ENCODE data around the gene RETREG2.

RETREG2 gene

DNA sequence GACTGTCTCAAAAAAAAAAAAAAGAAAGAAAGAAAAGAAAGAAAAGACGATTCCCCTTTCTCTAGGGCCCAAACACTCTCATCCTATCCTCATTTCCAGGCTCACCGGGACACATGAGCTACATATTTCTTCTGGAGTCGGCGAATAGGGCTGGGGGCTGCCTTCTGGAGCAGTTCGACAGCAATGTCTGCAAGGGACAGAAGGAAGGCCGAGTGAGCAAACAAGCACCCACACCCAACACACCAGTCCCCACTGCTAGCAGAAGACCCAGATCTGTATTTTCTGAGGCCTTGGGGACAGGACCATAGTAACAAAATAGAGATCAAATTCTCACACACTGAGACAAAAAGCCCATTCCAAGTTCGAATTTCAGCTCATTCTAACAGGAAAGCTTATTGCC is 2.6 kb upstream of the RETREG2 start:
- DNase-seq (ENCODE audit: insufficient read length, low spot score) (no peak), FAIRE-seq (no peak)
- TF ChIP-seq PAX5 (IDR thresholded peaks at IDR 0.05; ENCODE audit: insufficient read depth, low read length, severe bottlenecking) = no peak
- TF ChIP-seq POLR2A (IDR thresholded peaks at IDR 0.05; ENCODE audit: low read depth, low read length) = no peak
- no peak for TF ChIP-seq POU2F2 (IDR thresholded peaks at IDR 0.05; ENCODE audit: low read depth, low read length)
- TF ChIP-seq SPI1 (IDR thresholded peaks at IDR 0.05; ENCODE audit: low read depth, low read length) = no peak
- no peak for TF ChIP-seq TAF1 (IDR thresholded peaks at IDR 0.05; ENCODE audit: low read depth, low read length)
- no peak for TF ChIP-seq POLR2AphosphoS5 (IDR thresholded peaks at IDR 0.05; ENCODE audit: low read depth, low read length)

DNA sequence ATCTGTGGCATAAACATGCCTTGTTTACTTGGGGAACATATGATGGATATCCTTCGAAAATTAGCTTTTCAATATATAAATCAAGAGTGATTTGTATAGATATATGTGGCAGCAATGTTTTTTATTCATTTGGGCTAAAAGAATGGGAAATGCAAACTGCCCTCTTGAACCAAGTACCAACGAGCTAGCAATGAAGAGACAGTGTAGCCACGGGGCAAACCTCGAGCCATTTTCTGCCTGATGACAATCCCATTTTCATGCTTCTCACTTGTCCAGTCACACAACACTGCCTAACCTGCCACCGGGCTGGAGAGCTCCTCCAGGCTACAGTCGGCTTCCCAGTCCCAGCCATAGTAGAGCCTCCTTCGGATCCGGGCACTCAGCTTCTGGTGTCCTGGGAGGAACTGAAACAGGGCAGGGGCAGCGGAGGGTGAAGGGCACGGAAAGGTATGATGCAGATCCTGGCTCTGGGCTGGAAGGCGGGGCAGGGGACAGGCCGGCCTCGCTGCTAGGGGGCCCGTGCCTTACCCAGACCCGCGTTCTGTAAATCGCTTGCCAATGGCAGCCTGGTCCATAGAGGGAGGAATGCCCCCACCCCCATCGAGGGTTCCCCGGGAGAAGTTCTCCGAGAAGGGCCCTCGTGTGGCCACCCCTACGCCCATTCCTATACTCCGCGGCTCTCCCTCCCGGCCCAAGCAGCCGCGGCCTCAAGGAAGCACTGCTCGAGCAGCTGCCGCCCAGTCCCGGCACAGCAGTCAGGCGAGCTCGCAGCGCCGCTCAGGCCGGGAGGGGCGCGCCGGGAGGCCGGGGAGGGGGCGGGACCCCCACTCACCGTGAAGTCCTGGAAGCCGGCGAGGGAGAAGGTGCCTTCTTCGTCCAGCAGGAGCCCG is 1.9 kb upstream of the RETREG2 start:
- TF ChIP-seq SPI1 (IDR thresholded peaks at IDR 0.05; ENCODE audit: low read depth, low read length) (peak; percentile 92), PAX5 (IDR thresholded peaks at IDR 0.05; ENCODE audit: insufficient read depth, low read length, severe bottlenecking) (peak; percentile 67), POLR2A (IDR thresholded peaks at IDR 0.05; ENCODE audit: low read depth, low read length) (no peak)
- no peak for DNase-seq (ENCODE audit: insufficient read length, low spot score)
- FAIRE-seq = peak; percentile 77

GRCh38 chr2:219176818-219177551 is 1.1 kb upstream of the RETREG2 start, which contains the start of gene CNPPD1:
Gene CNPPD1, minus strand, starts transcription at chr2:219176925. Its CDS starts 97 bp downstream, at chr2:219176828.
- peak; percentile 89 for DNase-seq (ENCODE audit: insufficient read length, low spot score)
- peak; percentile 96 for FAIRE-seq
- TF ChIP-seq PAX5 (IDR thresholded peaks at IDR 0.05; ENCODE audit: insufficient read depth, low read length, severe bottlenecking) (no peak), TAF1 (IDR thresholded peaks at IDR 0.05; ENCODE audit: low read depth, low read length) (peak; percentile 50; the same call in 1 of the 2 replicates), POU2F2 (IDR thresholded peaks at IDR 0.05; ENCODE audit: low read depth, low read length) (no peak), SPI1 (IDR thresholded peaks at IDR 0.05; ENCODE audit: low read depth, low read length) (peak; percentile 45; the same call in 1 of the 2 replicates), POLR2AphosphoS5 (IDR thresholded peaks at IDR 0.05; ENCODE audit: low read depth, low read length) (peak; percentile 73), POLR2A (IDR thresholded peaks at IDR 0.05; ENCODE audit: low read depth, low read length) (peak; percentile 85)

- no peak for DNase-seq (ENCODE audit: insufficient read length, low spot score)
- TF ChIP-seq SPI1 (IDR thresholded peaks at IDR 0.05; ENCODE audit: low read depth, low read length) = peak; percentile 25; the same call in 1 of the 2 replicates
- TF ChIP-seq PAX5 (IDR thresholded peaks at IDR 0.05; ENCODE audit: insufficient read depth, low read length, severe bottlenecking) = no peak
- FAIRE-seq = no peak
These were observed 501 bp downstream of the RETREG2 start for GRCh38 chr2:219178377-219179175.

- FAIRE-seq (no peak), DNase-seq (ENCODE audit: insufficient read length, low spot score) (no peak)
- TF ChIP-seq PAX5 (IDR thresholded peaks at IDR 0.05; ENCODE audit: insufficient read depth, low read length, severe bottlenecking) (no peak), POLR2A (IDR thresholded peaks at IDR 0.05; ENCODE audit: low read depth, low read length) (no peak), POLR2AphosphoS5 (IDR thresholded peaks at IDR 0.05; ENCODE audit: low read depth, low read length) (no peak), TAF1 (IDR thresholded peaks at IDR 0.05; ENCODE audit: low read depth, low read length) (no peak), POU2F2 (IDR thresholded peaks at IDR 0.05; ENCODE audit: low read depth, low read length) (no peak), SPI1 (IDR thresholded peaks at IDR 0.05; ENCODE audit: low read depth, low read length) (no peak)
These were observed 1.8 kb downstream of the RETREG2 start for GRCh38 chr2:219179601-219180465.

GRCh38 chr2:219180961-219181360 is 2.9 kb downstream of the RETREG2 start:
- DNase-seq (ENCODE audit: insufficient read length, low spot score) = no peak
- TF ChIP-seq SPI1 (IDR thresholded peaks at IDR 0.05; ENCODE audit: low read depth, low read length) = no peak
- no peak for FAIRE-seq

- TF ChIP-seq SPI1 (IDR thresholded peaks at IDR 0.05; ENCODE audit: low read depth, low read length) = no peak
- TF ChIP-seq POLR2A (IDR thresholded peaks at IDR 0.05; ENCODE audit: low read depth, low read length) = no peak
- TF ChIP-seq TAF1 (IDR thresholded peaks at IDR 0.05; ENCODE audit: low read depth, low read length) = no peak
- TF ChIP-seq POLR2AphosphoS5 (IDR thresholded peaks at IDR 0.05; ENCODE audit: low read depth, low read length) = no peak
- no peak for TF ChIP-seq POU2F2 (IDR thresholded peaks at IDR 0.05; ENCODE audit: low read depth, low read length)
- no peak for TF ChIP-seq PAX5 (IDR thresholded peaks at IDR 0.05; ENCODE audit: insufficient read depth, low read length, severe bottlenecking)
- FAIRE-seq (no peak), DNase-seq (ENCODE audit: insufficient read length, low spot score) (no peak)
These were observed 3.5 kb downstream of the RETREG2 start for GRCh38 chr2:219181531-219181930.

DNA sequence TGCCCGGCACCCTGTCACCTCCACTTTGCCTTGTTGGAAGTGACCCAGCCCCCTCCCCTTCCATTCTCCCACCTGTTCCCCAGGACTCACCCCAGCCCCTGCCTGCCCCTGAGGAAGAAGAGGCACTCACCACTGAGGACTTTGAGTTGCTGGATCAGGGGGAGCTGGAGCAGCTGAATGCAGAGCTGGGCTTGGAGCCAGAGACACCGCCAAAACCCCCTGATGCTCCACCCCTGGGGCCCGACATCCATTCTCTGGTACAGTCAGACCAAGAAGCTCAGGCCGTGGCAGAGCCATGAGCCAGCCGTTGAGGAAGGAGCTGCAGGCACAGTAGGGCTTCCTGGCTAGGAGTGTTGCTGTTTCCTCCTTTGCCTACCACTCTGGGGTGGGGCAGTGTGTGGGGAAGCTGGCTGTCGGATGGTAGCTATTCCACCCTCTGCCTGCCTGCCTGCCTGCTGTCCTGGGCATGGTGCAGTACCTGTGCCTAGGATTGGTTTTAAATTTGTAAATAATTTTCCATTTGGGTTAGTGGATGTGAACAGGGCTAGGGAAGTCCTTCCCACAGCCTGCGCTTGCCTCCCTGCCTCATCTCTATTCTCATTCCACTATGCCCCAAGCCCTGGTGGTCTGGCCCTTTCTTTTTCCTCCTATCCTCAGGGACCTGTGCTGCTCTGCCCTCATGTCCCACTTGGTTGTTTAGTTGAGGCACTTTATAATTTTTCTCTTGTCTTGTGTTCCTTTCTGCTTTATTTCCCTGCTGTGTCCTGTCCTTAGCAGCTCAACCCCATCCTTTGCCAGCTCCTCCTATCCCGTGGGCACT is 4.5 kb downstream of the RETREG2 start:
- FAIRE-seq = no peak
- TF ChIP-seq POLR2AphosphoS5 (IDR thresholded peaks at IDR 0.05; ENCODE audit: low read depth, low read length) (no peak), POLR2A (IDR thresholded peaks at IDR 0.05; ENCODE audit: low read depth, low read length) (no peak), PAX5 (IDR thresholded peaks at IDR 0.05; ENCODE audit: insufficient read depth, low read length, severe bottlenecking) (no peak)
- DNase-seq (ENCODE audit: insufficient read length, low spot score) = no peak
